Measurements from ENCODE around the gene DNAH11. TPM values are rescaled to one million over a fixed set of nuclear protein-coding genes. Genes with fewer than 3 reads are reported as not detected.
A peak's percentile ranks its signal among the peaks of the same experiment; 100 is the strongest.

DNAH11 gene
- total and polyA plus RNA-seq, 3 donors from 2014 or later: 4.9 to 19.3 (median 14.2) TPM

DNA sequence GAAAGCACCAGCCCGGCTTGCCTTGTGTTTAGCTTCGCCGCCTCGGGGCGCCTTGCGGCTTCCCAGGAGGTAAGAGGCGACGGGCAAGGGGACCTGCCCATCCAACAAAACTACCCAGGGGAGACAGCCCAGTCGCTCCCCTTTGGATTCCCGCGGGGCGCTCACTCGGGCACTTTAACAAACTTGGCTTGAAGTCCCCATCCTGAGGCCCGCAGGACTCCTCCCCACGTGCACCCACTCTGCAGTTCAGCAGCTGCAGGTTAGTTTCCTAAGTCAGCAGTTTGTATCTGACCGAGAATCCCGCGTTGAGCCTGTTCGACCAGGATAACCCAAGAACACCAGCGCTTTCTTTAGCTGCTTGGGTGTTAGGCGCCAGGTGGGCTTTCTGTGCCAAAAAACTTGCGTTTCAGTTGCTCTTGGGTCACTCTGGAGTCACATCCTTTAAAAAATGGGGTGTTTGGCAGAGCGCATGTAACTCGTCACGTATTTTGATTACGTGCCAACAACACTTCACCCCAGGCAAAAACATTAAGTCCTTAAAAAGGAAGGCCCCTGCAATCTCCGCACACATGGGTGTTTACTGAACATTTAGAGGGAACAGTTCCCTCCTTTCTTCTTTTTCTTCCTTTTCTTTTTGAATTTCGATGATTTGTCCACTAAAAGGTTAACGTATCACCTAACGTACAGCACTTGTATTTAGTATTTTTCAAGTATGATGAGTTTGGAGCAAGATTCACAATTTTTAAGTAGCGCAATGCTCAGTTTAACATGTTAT, 876 bp downstream of the DNAH11 start:
- WGBS, 2 donors: 5% methylated on average over 26 to 31 of the region's 31 CpGs
- peaks cover 12% of the 10 kb centered on the region for H3K4me1 ChIP-seq
- no peaks in the 10 kb centered on the region for H3K36me3 ChIP-seq (ENCODE audit: low read depth, missing control alignments)
- H3K27ac ChIP-seq: no peak overlapping the region
- H3K27me3 ChIP-seq: no peaks in the 10 kb centered on the region
- TF ChIP-seq POLR2A (IDR thresholded peaks at IDR 0.05): no peak
- TF ChIP-seq, protein P1, sequence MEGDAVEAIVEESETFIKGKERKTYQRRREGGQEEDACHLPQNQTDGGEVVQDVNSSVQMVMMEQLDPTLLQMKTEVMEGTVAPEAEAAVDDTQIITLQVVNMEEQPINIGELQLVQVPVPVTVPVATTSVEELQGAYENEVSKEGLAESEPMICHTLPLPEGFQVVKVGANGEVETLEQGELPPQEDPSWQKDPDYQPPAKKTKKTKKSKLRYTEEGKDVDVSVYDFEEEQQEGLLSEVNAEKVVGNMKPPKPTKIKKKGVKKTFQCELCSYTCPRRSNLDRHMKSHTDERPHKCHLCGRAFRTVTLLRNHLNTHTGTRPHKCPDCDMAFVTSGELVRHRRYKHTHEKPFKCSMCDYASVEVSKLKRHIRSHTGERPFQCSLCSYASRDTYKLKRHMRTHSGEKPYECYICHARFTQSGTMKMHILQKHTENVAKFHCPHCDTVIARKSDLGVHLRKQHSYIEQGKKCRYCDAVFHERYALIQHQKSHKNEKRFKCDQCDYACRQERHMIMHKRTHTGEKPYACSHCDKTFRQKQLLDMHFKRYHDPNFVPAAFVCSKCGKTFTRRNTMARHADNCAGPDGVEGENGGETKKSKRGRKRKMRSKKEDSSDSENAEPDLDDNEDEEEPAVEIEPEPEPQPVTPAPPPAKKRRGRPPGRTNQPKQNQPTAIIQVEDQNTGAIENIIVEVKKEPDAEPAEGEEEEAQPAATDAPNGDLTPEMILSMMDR (IDR thresholded peaks at IDR 0.05): no peak
- H3K9me3 ChIP-seq: no peaks in the 10 kb centered on the region
- intact Hi-C loops (cut with DNase I; ENCODE audit: low total_unique reads): no loop called here
- H3K4me3 ChIP-seq: peak overlapping the region; percentile 34 to 56
- DNase-seq: peak; percentile 18

GRCh38 chr7:21544303-21544656, 1.4 kb downstream of the DNAH11 start:
- peaks cover 12% of the 10 kb centered on the region for H3K4me1 ChIP-seq
- intact Hi-C loops (cut with DNase I; ENCODE audit: low total_unique reads): no loop called here
- no peaks in the 10 kb centered on the region for H3K36me3 ChIP-seq (ENCODE audit: low read depth, missing control alignments)
- no peaks in the 10 kb centered on the region for H3K9me3 ChIP-seq
- peak overlapping the region in 1 of 2 donors; percentile 56 for H3K4me3 ChIP-seq
- no peaks in the 10 kb centered on the region for H3K27me3 ChIP-seq
- DNase-seq: no peak
- no peak for TF ChIP-seq POLR2A (IDR thresholded peaks at IDR 0.05)
- TF ChIP-seq, protein P1 (IDR thresholded peaks at IDR 0.05): no peak
- WGBS, 2 donors: 17 to 28% methylated on average over 3 of the region's 3 CpGs
- H3K27ac ChIP-seq: no peak overlapping the region

DNA sequence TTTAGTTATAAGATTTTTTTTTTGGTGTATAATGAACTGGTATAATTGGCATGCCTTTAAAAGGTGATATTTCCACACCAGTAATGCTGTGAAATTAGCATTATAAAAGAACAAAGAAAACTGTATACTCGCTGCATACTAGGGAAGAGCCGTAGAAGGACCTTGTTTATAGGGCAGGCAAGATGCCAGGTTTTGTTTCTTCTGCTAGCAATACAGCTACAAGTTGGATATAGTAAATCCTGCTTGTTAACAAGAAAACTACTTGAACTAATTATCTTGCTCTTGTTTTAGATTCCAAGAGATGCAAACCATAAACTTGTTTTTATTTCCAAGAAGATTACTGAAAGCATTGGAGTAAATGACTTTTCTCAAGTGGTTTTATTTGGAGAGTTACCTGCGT, 1.9 kb downstream of the DNAH11 start:
- peaks cover 12% of the 10 kb centered on the region for H3K4me1 ChIP-seq
- H3K36me3 ChIP-seq (ENCODE audit: low read depth, missing control alignments): no peaks in the 10 kb centered on the region
- 32 to 36% methylated on average over 3 of the region's 3 CpGs for WGBS, 2 donors
- no peak for TF ChIP-seq POLR2A (IDR thresholded peaks at IDR 0.05)
- TF ChIP-seq, protein P1 (IDR thresholded peaks at IDR 0.05): no peak
- no peak overlapping the region for H3K27ac ChIP-seq
- no peaks in the 10 kb centered on the region for H3K9me3 ChIP-seq
- no peak overlapping the region for H3K4me3 ChIP-seq
- no peak for DNase-seq
- intact Hi-C loops (cut with DNase I; ENCODE audit: low total_unique reads): no loop called here
- H3K27me3 ChIP-seq: no peaks in the 10 kb centered on the region

- intact Hi-C loops (cut with DNase I; ENCODE audit: low total_unique reads): no loop called here
- 43 to 46% methylated on average over 3 of the region's 3 CpGs for WGBS, 2 donors
- TF ChIP-seq, protein P1 (IDR thresholded peaks at IDR 0.05): no peak
- TF ChIP-seq POLR2A (IDR thresholded peaks at IDR 0.05): no peak
These were observed 4.7 kb downstream of the DNAH11 start for GRCh38 chr7:21547501-21547900.

DNA sequence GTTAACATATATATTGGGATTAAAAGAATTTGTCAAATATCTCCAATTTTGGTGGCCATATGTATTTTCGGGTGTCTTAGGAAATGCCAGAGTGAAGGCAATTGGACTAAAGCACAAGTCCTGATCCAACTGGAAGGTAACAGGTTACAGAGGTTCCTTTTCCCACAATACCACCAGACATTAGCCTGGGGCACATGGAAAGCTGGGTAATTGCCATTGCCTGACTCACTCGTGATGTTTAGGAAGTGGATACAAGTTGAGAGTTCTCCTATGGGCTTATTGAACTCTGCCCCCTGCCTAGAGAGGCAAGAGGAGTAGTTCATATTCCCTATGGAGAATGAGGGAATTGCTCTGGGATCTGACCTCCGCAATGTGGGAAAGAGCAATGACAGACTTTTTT, 5.7 kb downstream of the DNAH11 start:
- Histone ChIP-seq H3K9me3 (no peaks in the 10 kb centered on the region), H3K4me3 (no peak overlapping the region), H3K27ac (no peak overlapping the region), H3K36me3 (ENCODE audit: low read depth, missing control alignments) (no peaks in the 10 kb centered on the region), H3K4me1 (peaks cover 3% of the 10 kb centered on the region), H3K27me3 (no peaks in the 10 kb centered on the region)
- TF ChIP-seq, protein P1 (IDR thresholded peaks at IDR 0.05): no peak
- no peak for TF ChIP-seq POLR2A (IDR thresholded peaks at IDR 0.05)
- 63 to 75% methylated on average over 3 of the region's 3 CpGs for WGBS, 2 donors
- intact Hi-C loops (cut with DNase I; ENCODE audit: low total_unique reads): no loop called here
- no peak for DNase-seq

More at GRCh38 chr7:21547501-21547900, 4.7 kb downstream of the DNAH11 start:
- Histone ChIP-seq H3K27me3 (no peaks in the 10 kb centered on the region), H3K36me3 (ENCODE audit: low read depth, missing control alignments) (no peaks in the 10 kb centered on the region), H3K4me3 (no peak overlapping the region), H3K9me3 (no peaks in the 10 kb centered on the region), H3K27ac (no peak overlapping the region), H3K4me1 (peaks cover 12% of the 10 kb centered on the region)
- no peak for DNase-seq

Data from testis (tissue), 3 donors.